ENCODE data around the gene GRAMD2B. TPM values are rescaled to one million over a fixed set of nuclear protein-coding genes. Genes with fewer than 3 reads are reported as not detected.

The GRAMD2B gene
- total RNA-seq (2014; rRNA removed), result 33.6 and 38.8 TPM in 2 replicates
- Bru-seq, nascent RNA, result percentile 92 among the genes with signal in this experiment
- percentile 78 among the genes with signal in this experiment for BruChase-seq, experiment 1, labeled RNA remaining after a 6-hour chase
- percentile 83 among the genes with signal in this experiment for BruChase-seq, experiment 2, labeled RNA remaining after a 2-hour chase
- long read RNA-seq, transcript GRAMD2B-201 (14 exons, 3,175 nt), result major isoform, 73 of 150 reads
- long read RNA-seq, partial matches to known transcripts, result 11 of 150 reads
- long read RNA-seq, other reads (novel, unspliced or antisense), result 58 of 150 reads

DNA sequence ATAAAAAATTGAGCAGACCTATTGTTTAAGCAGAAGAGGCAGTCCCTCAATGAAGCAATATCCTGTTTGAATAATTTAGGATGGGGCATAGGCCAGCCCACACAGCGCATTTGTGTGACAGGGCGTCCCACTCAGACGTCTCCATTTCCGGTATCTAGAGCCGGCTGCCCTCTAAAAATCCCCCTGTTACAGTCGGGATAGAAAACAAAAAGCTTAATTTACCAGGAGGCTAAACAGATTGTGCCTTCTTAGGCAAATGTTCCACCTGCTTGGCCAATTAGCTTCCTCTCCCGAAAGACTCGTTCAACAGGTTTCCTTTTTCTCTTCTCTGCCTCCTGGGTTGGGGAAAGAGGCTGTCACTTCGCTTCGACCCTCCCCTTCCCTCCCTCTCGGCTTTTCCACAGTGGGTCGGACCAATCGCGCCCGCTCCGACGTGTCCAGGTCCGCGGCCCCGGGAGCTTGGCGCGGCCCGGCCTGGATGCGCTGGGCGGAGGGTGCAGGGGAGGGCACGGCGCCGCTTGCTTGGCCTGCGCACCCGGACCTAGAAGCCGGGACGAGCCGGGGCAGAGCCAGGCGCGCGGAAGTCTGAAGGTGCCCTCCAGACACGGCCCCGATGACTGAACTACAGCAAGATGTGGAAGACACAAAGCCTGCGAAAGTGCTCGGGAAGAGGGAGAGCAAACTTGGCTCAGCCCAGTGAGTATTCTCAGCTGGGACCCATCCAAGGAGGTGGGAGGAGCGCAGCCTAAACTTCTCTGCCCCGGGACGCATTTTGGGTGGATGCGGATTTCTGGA, at the start of gene GRAMD2B:
TSS of gene GRAMD2B (plus strand) at position 416 of the 795 bp plus-strand sequence. CDS start at position 614, 198 bp downstream.
- H3K9ac ChIP-seq (ENCODE audit: low read length), result peak within 1 kb of the TSS; percentile 76
- H3K4me3 ChIP-seq (ENCODE audit: low read length), result peak within 1 kb of the TSS; percentile 91
- intact Hi-C loops (cut with micrococcal nuclease), result loop anchor here (1.0 to 10.0 kb wide), 5 partner anchors 38 to 172 kb away; partner anchors contain the start of gene ALDH7A1
- H3F3A ChIP-seq (ENCODE audit: low read length, unreplicated experiment), result no peaks in the 10 kb centered on the region
- peaks cover 25% of the 10 kb centered on the region for H3K4me1 ChIP-seq (ENCODE audit: insufficient read depth, low read length)
- DNase-seq (peak; percentile 91), ATAC-seq (peak; percentile 95)
- H4K20me1 ChIP-seq (ENCODE audit: low read length), result 0 out of 2 replicates have a peak, but pooled peaks cover 4% of the 10 kb centered on the region
- POLR2A ChIA-PET (ENCODE audit: unreplicated experiment), result interaction anchor here (0.5 to 1.3 kb wide), 5 partner anchors 40 to 116 kb away, joined by 4 to 6 read pairs (median 5); no protein-coding TSS in a partner anchor
- H3K27me3 ChIP-seq (ENCODE audit: low read length), result no peaks in the 10 kb centered on the region
- H3K79me2 ChIP-seq (ENCODE audit: low read length), result peaks cover 47% of the 10 kb centered on the region
- H3K36me3 ChIP-seq (ENCODE audit: low read depth, low read length), result peaks cover 4% of the 10 kb centered on the region; the same call in 1 of the 2 replicates
- H3K27ac ChIP-seq (ENCODE audit: low read length), result peak within 1 kb of the TSS; percentile 76
- no peaks in the 10 kb centered on the region for H3K9me3 ChIP-seq (ENCODE audit: low read length)
- H2AFZ ChIP-seq (ENCODE audit: low read length), result peak within 1 kb of the TSS; percentile 81
- H3K9me2 ChIP-seq (replicated peaks; ENCODE audit: low read length), result no peaks in the 10 kb centered on the region
- TF ChIP-seq EZH2 (IDR thresholded peaks at IDR 0.05; ENCODE audit: low read length, unreplicated experiment) (no peak), EZH2phosphoT487 (IDR thresholded peaks at IDR 0.05; ENCODE audit: borderline replicate concordance, low read length) (no peak)
- TF ChIP-seq, protein P1, sequence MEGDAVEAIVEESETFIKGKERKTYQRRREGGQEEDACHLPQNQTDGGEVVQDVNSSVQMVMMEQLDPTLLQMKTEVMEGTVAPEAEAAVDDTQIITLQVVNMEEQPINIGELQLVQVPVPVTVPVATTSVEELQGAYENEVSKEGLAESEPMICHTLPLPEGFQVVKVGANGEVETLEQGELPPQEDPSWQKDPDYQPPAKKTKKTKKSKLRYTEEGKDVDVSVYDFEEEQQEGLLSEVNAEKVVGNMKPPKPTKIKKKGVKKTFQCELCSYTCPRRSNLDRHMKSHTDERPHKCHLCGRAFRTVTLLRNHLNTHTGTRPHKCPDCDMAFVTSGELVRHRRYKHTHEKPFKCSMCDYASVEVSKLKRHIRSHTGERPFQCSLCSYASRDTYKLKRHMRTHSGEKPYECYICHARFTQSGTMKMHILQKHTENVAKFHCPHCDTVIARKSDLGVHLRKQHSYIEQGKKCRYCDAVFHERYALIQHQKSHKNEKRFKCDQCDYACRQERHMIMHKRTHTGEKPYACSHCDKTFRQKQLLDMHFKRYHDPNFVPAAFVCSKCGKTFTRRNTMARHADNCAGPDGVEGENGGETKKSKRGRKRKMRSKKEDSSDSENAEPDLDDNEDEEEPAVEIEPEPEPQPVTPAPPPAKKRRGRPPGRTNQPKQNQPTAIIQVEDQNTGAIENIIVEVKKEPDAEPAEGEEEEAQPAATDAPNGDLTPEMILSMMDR (conservative IDR thresholded peaks at IDR 0.05; ENCODE audit: low read depth, low read length), result no peak
- BruUV-seq (replicated peaks), result no TSS peak
- peak within 1 kb of the TSS; percentile 94 for H3K4me2 ChIP-seq (ENCODE audit: low read length)
- CTCF ChIA-PET, result interaction anchor here (1.1 to 1.4 kb wide), 4 partner anchors 27 to 116 kb away, joined by 3 to 7 read pairs (median 3); no protein-coding TSS in a partner anchor

DNA sequence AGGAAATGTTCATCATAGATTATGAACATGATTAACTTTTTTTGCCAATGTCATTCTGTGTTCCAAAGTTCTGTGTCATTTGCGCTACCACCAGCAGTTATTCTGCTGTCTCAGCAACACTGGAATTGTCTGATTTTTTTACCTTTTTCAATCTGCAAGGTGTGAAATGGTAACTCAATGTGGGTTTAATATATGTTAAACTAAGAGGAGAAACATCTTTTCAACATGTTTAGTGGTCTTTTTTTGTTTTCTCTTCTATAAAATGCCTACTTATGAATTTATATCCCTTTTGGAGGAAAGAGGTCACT, 49.1 kb upstream of the GRAMD2B start:
- no peaks in the 10 kb centered on the region for H4K20me1 ChIP-seq (ENCODE audit: low read length)
- H2AFZ ChIP-seq (ENCODE audit: low read length), result 0 out of 2 replicates have a peak overlapping the region, but pooled peaks have one; percentile 43
- ChIA-PET CTCF (no interaction called here), POLR2A (ENCODE audit: unreplicated experiment) (interaction anchor here (0.6 kb wide), 1 partner anchor 98 kb away, joined by 5 read pairs; no protein-coding TSS in a partner anchor)
- H3K27me3 ChIP-seq (ENCODE audit: low read length), result no peaks in the 10 kb centered on the region
- ATAC-seq, result no peak
- TF ChIP-seq, protein P1 (conservative IDR thresholded peaks at IDR 0.05; ENCODE audit: low read depth, low read length), result no peak
- TF ChIP-seq EZH2phosphoT487 (IDR thresholded peaks at IDR 0.05; ENCODE audit: borderline replicate concordance, low read length), result no peak
- no peak for TF ChIP-seq EZH2 (IDR thresholded peaks at IDR 0.05; ENCODE audit: low read length, unreplicated experiment)
- no peak overlapping the region for H3K27ac ChIP-seq (ENCODE audit: low read length)
- intact Hi-C loops (cut with micrococcal nuclease), result no loop called here
- no peak for DNase-seq
- H3K79me2 ChIP-seq (ENCODE audit: low read length), result peaks cover 50% of the 10 kb centered on the region
- no peaks in the 10 kb centered on the region for H3K9me3 ChIP-seq (ENCODE audit: low read length)
- no peak overlapping the region for H3K9ac ChIP-seq (ENCODE audit: low read length)
- H3K4me2 ChIP-seq (ENCODE audit: low read length), result peak overlapping the region; percentile 93
- peaks cover 42% of the 10 kb centered on the region for H3K4me1 ChIP-seq (ENCODE audit: insufficient read depth, low read length)
- no peaks in the 10 kb centered on the region for H3K9me2 ChIP-seq (replicated peaks; ENCODE audit: low read length)
- no TSS peak for BruUV-seq (replicated peaks)
- no peaks in the 10 kb centered on the region for H3F3A ChIP-seq (ENCODE audit: low read length, unreplicated experiment)
- no peaks in the 10 kb centered on the region for H3K36me3 ChIP-seq (ENCODE audit: low read depth, low read length)
- H3K4me3 ChIP-seq (ENCODE audit: low read length), result peak overlapping the region; percentile 57; the same call in 1 of the 2 replicates
